CD4-positive, alpha-beta T cell (primary cell): ENCODE results near the gene KCNS1. TPM values are rescaled to one million over a fixed set of nuclear protein-coding genes. Genes with fewer than 3 reads are reported as not detected.

Experiments used
- ATAC-seq: fragments of 200-7000 bp; cut with Tn5 transposase; one replicate; pipeline ENCODE4 v1.10.0; 2022; ENCODE audit warnings: mild to moderate bottlenecking; ENCODE audit not compliant: poor library complexity
- CTCF ChIA-PET: fragments of 350-600 bp; sonication (Branson Sonifier 250); formaldehyde crosslinking; loops from one replicate; lab custom pipeline; 2021; ENCODE audit warnings: antibody characterized with exemption, inconsistent platforms; lab: Charles Lee
- POLR2A ChIA-PET: fragments of 350-600 bp; sonication (Branson Sonifier 250); formaldehyde crosslinking; loops from one replicate; lab custom pipeline; 2021; ENCODE audit warnings: antibody characterized with exemption, inconsistent platforms; lab: Charles Lee
- DNase-seq, 14 experiments: peaks; one replicate each; pipeline ENCODE4 v3.0.0-alpha.2; 2013 to 2020; ENCODE audit warnings: mixed read lengths in 2 of 14
- H3K27ac ChIP-seq, 2 donors: one replicate each; pipeline versions ENCODE4 v1.5.1 to v1.7.0; 2013; ENCODE audit warnings: low read length in 2 of 2, low read depth in 1 of 2, mild to moderate bottlenecking in 1 of 2
- H3K27me3 ChIP-seq, 2 experiments: 1 replicate in 1 of 2; 2 replicates in 1 of 2; pipeline versions ENCODE4 v1.6.1 to v1.7.0; 2013; ENCODE audit warnings: low read length in 2 of 2, control low read depth in 1 of 2, mild to moderate bottlenecking in 1 of 2, moderate library complexity in 1 of 2; ENCODE audit not compliant: insufficient read depth in 2 of 2, control insufficient read depth in 1 of 2
- H3K36me3 ChIP-seq: one replicate; pipeline ENCODE4 v1.6.1; 2013; ENCODE audit warnings: low read length, control low read depth; ENCODE audit not compliant: insufficient read depth
- H3K4me1 ChIP-seq: one replicate; pipeline ENCODE4 v1.6.1; 2013; ENCODE audit warnings: low read length, control low read depth; ENCODE audit not compliant: insufficient read depth
- H3K4me3 ChIP-seq: one replicate; pipeline ENCODE4 v1.5.1; 2013; ENCODE audit warnings: mild to moderate bottlenecking, low read length, moderate library complexity
- H3K9me3 ChIP-seq, 2 experiments: 1 replicate in 1 of 2; 2 replicates in 1 of 2; pipeline versions ENCODE4 v1.6.1 to v1.7.0; 2013; ENCODE audit warnings: low read length in 2 of 2, mild to moderate bottlenecking in 2 of 2, control low read depth in 1 of 2, moderate library complexity in 1 of 2; ENCODE audit not compliant: control insufficient read depth in 1 of 2, insufficient read depth in 1 of 2
- H3K27ac Mint-ChIP-seq: one replicate; pipeline ENCODE4 v1.8.0; 2020; ENCODE audit warnings: mixed read lengths
- H3K27me3 Mint-ChIP-seq: one replicate; pipeline ENCODE4 v1.8.0; 2021; ENCODE audit warnings: mixed read lengths
- H3K36me3 Mint-ChIP-seq: one replicate; pipeline ENCODE4 v1.8.0; 2021; ENCODE audit warnings: low read depth, mixed read lengths
- H3K4me1 Mint-ChIP-seq: one replicate; pipeline ENCODE4 v1.8.0; 2021; ENCODE audit warnings: low read depth, mixed read lengths
- H3K4me3 Mint-ChIP-seq: one replicate; pipeline ENCODE4 v1.8.0; 2020; ENCODE audit warnings: mild to moderate bottlenecking, mixed read lengths
- H3K9me3 Mint-ChIP-seq: one replicate; pipeline ENCODE4 v1.8.0; 2020; ENCODE audit warnings: mixed read lengths
- CTCF ChIP-seq: fragments of 200-600 bp; IDR thresholded peaks from one replicate; pipeline ENCODE4 v1.8.0; 2022; ENCODE audit warnings: antibody characterized with exemption, mild to moderate bottlenecking
- intact Hi-C, 2 experiments: fragments of 100-400 bp; cut with DNase I in 1 of 2; cut with micrococcal nuclease in 1 of 2; formaldehyde crosslinking; loops; one replicate each; pipeline versions ENCODE4 v1.15.1 to v1.9.0; 2023 to 2025; cut with DNase I, micrococcal nuclease
- total RNA-seq, 174 experiments: library from RNA in 2 of 174; stranded (reverse) in 2 of 174; gene quantifications; one replicate each; pipeline ENCODE4 v1.2.3 and lab custom pipeline; 2021 to 2026

Gene KCNS1
- total RNA-seq, 2 experiments from 2014 or later, result not detected

- no peaks in the 10 kb centered on the region for H3K27me3 Mint-ChIP-seq
- no peaks in the 10 kb centered on the region for H3K9me3 ChIP-seq
- H3K9me3 Mint-ChIP-seq, result no peaks in the 10 kb centered on the region
- H3K27me3 ChIP-seq, result no peaks in the 10 kb centered on the region
- CTCF ChIA-PET, result interaction anchor here (1.0 kb wide), 1 partner anchor 26 kb away, joined by 4 read pairs; no protein-coding TSS in a partner anchor
- H3K36me3 Mint-ChIP-seq, result peaks cover 94% of the 10 kb centered on the region
- no peak overlapping the region for H3K4me3 Mint-ChIP-seq
- peak overlapping the region; percentile 35 for H3K27ac Mint-ChIP-seq
- H3K27ac ChIP-seq, result no peak overlapping the region
- DNase-seq (no peak), ATAC-seq (no peak)
- H3K4me1 Mint-ChIP-seq, result peaks cover 75% of the 10 kb centered on the region
- POLR2A ChIA-PET, result no interaction called here
- TF ChIP-seq CTCF, result no peak
- intact Hi-C loops, result no loop called here
- H3K4me1 ChIP-seq, result peaks cover 10% of the 10 kb centered on the region
- peaks cover 62% of the 10 kb centered on the region for H3K36me3 ChIP-seq
- no peak overlapping the region for H3K4me3 ChIP-seq
Measured at GRCh38 chr20:45069261-45069660, 31.7 kb downstream of the KCNS1 start.

GRCh38 chr20:45067558-45067957 is 33.4 kb downstream of the KCNS1 start:
- Mint-ChIP-seq H3K27me3 (no peaks in the 10 kb centered on the region), H3K4me1 (peaks cover 77% of the 10 kb centered on the region), H3K9me3 (no peaks in the 10 kb centered on the region), H3K36me3 (peaks cover 88% of the 10 kb centered on the region), H3K27ac (peak overlapping the region; percentile 35), H3K4me3 (no peak overlapping the region)
- no peak for DNase-seq
- peaks cover 48% of the 10 kb centered on the region for H3K36me3 ChIP-seq
- intact Hi-C loops, result no loop called here
- no peak overlapping the region for H3K27ac ChIP-seq
- H3K4me1 ChIP-seq, result peaks cover 14% of the 10 kb centered on the region
- ChIA-PET POLR2A (no interaction called here), CTCF (interaction anchor here (1.0 to 2.0 kb wide), 2 partner anchors 12 to 23 kb away, joined by 4 to 7 read pairs; no protein-coding TSS in a partner anchor)
- TF ChIP-seq CTCF, result no peak
- no peaks in the 10 kb centered on the region for H3K9me3 ChIP-seq
- H3K4me3 ChIP-seq, result no peak overlapping the region
- H3K27me3 ChIP-seq, result no peaks in the 10 kb centered on the region
- ATAC-seq, result no peak

- no peak overlapping the region for H3K27ac ChIP-seq
- H3K4me3 ChIP-seq, result no peak overlapping the region
- CTCF ChIA-PET, result interaction anchor here (1.0 to 2.0 kb wide), 2 partner anchors 12 to 23 kb away, joined by 4 to 7 read pairs; no protein-coding TSS in a partner anchor
- Mint-ChIP-seq H3K27me3 (no peaks in the 10 kb centered on the region), H3K4me1 (peaks cover 80% of the 10 kb centered on the region), H3K9me3 (no peaks in the 10 kb centered on the region), H3K4me3 (no peak overlapping the region), H3K36me3 (peaks cover 88% of the 10 kb centered on the region), H3K27ac (peak overlapping the region; percentile 35)
- intact Hi-C loops, result no loop called here
- POLR2A ChIA-PET, result no interaction called here
- no peak for TF ChIP-seq CTCF
- peaks cover 47% of the 10 kb centered on the region for H3K36me3 ChIP-seq
- H3K9me3 ChIP-seq, result no peaks in the 10 kb centered on the region
- no peaks in the 10 kb centered on the region for H3K27me3 ChIP-seq
- DNase-seq (no peak), ATAC-seq (no peak)
- H3K4me1 ChIP-seq, result peaks cover 14% of the 10 kb centered on the region
Measured at GRCh38 chr20:45067087-45067486, 33.8 kb downstream of the KCNS1 start.
